ENCODE results near the gene CEBPG.

DNA sequence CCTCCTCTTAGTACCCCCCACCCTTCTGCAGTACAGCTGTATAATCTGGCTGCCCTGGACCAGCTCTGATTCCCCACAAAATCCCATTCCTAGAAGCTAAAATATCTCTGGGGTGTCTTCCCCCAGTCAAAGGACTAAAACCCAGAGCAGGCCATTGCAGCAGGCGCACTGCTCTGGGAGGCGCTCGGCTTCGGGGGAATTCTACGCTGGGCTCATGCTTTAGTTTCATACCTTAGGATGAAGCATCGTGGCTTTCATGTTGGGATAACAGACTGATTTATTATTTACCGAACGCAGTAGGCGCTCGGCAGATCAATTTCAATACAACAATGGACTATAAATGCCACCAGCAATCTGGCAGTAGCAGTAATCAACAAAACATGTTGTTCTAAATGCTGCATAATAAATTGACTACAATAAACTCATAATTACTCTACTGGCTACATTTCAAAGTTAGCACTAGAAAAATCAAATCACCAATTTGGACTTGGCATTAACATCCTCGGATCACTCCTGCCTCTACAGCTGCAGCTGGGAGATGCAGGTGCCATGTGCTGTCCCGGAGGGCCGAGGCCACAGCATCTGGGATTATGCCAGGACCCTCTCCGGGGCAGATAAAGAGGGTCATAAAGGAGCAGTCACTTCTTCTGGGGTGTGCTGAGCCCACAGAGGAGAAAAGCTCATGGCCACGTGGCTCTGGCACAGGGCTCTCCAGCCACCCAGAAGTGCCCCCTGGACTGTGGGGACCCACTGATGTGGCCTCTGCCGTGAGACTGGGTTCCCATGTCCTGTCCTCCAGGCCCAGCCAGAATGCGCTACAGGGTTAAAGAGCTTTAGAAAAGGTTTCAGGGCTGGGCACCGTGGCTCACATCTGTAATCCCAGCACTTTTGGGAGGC lies 35.3 kb downstream of the CEBPG start:
- TF ChIP-seq SIN3A (IDR thresholded peaks at IDR 0.05; ENCODE audit: borderline replicate concordance in 2 of 2, control insufficient read depth in 1 of 2, low read depth in 2 of 2, low read length in 2 of 2) (no peak), ZNF780A (CRISPR knock-in tag; IDR thresholded peaks at IDR 0.05) (no peak), SETDB1 (IDR thresholded peaks at IDR 0.05; ENCODE audit: low read length) (no peak), ZNF785 (CRISPR knock-in tag; IDR thresholded peaks at IDR 0.05) (no peak), ZNF121 (CRISPR knock-in tag; conservative IDR thresholded peaks at IDR 0.05) (no peak), USF2 (CRISPR knock-in tag; IDR thresholded peaks at IDR 0.05) (no peak)
- TF ChIP-seq, protein P1, sequence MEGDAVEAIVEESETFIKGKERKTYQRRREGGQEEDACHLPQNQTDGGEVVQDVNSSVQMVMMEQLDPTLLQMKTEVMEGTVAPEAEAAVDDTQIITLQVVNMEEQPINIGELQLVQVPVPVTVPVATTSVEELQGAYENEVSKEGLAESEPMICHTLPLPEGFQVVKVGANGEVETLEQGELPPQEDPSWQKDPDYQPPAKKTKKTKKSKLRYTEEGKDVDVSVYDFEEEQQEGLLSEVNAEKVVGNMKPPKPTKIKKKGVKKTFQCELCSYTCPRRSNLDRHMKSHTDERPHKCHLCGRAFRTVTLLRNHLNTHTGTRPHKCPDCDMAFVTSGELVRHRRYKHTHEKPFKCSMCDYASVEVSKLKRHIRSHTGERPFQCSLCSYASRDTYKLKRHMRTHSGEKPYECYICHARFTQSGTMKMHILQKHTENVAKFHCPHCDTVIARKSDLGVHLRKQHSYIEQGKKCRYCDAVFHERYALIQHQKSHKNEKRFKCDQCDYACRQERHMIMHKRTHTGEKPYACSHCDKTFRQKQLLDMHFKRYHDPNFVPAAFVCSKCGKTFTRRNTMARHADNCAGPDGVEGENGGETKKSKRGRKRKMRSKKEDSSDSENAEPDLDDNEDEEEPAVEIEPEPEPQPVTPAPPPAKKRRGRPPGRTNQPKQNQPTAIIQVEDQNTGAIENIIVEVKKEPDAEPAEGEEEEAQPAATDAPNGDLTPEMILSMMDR (IDR thresholded peaks at IDR 0.05 in 2 of 3, conservative IDR thresholded peaks at IDR 0.05 in 1 of 3; ENCODE audit: insufficient read depth in 2 of 3, low read depth in 1 of 3, low read length in 3 of 3): no peak

Measured in K562 (cell line).